HG02885 (cell line): ENCODE results near the gene KCNF1.

Source experiments
- ATAC-seq: cut with Tn5 transposase; IDR thresholded peaks from one replicate; pipeline ENCODE4 v1.9.1; 2021; ENCODE audit warnings: mild to moderate bottlenecking; ENCODE audit not compliant: unreplicated experiment, poor library complexity

The KCNF1 gene

DNA sequence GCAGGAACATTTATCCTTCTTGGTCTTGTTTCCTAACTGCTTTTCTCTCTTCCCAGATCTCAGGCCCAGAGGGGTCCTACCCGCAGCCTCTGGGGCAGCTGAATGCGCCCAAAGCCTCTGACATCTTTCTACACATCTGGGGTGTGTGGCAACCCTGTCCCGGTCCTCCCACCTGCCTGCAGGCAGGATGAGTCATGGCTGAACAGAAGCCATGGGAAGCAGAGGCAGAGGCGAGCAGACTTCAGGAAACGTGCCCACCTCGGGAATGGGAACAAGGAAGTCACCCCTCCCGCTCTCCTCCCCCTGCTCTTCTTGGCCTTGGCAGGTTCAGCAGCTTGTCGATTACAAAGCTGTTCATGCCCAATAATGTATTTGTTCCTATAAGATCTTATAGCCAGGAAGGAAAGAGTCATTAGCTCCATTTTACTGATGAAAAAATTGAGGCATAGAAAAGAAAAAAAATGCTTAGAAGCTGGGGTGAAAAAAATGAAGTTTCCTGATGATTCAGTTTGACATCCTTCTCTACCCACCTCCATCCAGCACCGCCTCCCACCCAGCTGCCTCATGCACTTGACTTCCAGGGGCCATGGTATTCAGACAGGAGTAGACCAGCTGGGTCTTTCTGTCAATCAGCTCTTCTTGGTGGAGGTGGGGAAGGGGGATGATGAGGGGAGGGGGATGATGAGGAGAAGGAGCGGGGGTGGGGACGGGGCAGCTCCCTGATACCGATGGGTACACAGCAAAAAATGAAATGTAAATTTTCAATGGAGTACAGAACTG is 10.4 kb upstream of the KCNF1 start:
- no peak for ATAC-seq

DNA sequence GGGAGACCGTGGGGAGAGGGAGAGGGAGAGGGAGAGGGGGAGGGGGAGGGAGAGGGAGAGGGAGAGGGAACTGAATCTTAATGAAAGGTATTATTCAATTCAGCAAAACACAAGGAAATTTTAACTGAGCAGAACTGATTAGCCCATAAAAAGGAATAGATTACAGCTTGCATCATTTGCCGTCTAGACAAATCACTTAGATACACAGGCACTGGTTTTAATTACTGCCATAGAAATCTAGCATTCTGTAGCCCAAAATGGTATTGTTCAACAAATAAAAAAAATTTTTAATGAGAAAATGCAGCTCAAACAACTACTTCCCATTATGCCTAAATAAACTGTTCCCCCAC is 7.9 kb upstream of the KCNF1 start:
- no peak for ATAC-seq

DNA sequence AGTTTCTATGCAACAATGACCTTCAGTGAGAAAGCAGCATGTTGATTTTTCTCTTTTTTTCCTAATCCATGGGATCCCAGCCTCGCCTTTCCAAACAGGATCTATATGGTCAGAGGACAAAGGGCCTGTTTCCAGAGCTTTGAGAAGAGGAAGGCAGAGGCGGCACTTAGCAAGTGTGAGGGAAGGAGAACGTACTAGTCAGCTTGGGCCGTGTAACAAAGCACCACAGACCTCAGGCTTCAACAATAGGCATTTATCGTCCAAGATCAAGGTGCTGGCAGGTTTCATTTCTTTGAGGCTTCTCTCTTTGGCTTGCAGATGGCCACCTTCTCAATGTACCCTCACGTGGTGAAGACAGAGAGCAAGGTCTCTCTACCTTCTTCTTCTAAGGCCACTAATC is 7.3 kb upstream of the KCNF1 start:
- no peak for ATAC-seq

DNA sequence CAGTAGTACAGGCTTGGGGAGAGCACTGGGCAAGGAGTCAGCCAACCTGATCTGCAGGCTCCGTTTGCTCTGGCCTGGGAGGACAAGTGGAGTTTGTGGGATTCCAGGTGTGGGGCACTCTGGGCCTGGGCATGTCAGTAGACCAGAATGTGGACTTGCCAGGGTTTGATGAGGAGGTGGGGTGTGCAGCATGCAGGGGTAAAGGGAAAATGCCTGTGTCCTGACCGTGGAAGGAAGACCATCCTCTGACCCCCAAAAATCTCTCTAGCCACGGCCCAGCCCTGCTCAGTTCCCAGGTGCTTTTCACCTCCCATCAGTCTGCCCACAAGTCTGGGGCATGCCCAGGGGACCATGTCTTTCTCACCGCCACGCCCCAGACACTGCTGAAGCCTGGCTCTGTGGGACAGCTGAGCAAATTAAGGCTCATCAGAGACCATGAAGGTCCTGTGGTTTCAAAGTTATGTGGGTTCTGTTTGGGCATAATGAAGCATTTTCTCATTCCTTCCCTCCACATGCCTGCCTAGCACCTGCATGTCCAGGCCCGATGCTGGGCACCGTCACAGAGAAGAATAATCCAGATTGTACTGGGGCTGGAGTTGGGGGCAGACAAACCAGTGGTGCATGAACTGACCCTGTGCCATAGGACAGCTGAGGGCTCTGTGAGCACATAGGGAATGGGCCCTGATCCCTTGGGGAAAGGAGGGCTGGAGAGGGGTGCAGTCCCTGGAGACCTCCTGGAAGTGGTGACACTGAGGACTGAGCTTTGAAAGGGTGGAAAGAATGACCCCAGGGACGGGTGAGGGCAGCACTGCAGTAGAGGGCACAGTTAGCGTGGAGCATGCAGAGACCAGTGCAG is 6.5 kb upstream of the KCNF1 start:
- ATAC-seq, result no peak

DNA sequence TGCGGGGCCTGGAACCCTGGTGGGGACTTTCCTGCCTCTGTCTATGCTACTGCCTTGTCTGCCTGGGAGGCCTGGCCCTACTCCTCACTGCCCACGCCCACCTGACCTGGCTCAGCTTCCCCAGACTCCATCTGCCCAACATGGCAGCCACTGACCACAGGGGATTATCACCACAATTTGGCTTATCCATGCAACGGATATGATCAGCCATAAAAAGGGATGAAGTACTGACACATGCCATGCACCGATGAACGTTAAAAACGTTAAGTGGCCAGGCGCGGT is 5.9 kb upstream of the KCNF1 start:
- ATAC-seq, result no peak

DNA sequence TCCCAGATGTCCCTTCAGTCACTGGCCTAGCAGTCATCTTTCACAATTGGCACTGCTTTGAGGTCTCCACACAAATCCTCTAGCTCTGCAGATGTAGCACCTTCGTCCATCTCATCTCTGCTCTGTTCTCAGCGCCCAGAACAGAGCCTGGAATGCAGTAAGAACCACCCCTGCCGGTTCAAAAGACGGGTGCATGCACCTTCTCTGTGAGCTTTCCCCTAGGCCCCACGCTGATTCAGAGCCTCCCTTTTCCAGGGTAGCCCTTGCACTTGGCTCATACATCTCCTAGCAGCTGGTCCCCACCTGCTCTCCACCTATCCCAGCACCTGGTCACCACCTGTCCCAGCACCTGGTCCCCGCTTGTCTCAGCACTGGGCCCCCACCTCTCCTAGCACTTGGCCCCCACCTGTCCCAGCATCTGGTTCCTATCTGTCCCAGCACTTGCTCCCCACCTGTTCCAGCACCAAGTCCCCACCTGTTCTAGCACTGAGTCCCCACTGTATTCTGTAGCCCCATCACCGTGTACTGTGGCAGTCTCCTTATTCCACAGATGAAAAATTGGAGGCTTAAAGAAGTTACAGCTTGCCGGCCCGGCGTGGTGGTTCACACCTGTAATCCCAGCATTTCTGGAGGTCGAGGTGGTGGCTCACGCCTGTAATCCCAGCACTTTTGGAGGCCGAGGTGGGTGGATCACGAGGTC is 4.7 kb upstream of the KCNF1 start:
- no peak for ATAC-seq

DNA sequence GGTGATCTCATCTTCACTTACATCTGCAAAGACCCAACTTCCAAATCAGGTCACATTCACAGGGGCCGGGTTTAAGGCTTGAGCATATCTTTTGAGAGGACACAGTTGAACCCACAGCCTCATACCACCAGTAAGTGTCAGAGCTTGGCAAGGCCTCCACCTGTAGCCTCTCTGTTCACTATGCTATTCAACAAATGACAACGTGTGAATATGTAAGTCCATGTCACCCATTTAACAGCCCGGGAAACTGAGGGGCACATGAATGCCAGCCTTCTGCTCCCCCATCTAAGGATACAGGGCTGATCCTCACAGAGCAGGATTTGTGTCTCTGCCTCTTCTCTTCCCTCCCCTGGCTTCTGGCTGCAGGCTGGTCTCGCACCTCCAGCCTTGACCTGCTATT is 3.5 kb upstream of the KCNF1 start:
- no peak for ATAC-seq

DNA sequence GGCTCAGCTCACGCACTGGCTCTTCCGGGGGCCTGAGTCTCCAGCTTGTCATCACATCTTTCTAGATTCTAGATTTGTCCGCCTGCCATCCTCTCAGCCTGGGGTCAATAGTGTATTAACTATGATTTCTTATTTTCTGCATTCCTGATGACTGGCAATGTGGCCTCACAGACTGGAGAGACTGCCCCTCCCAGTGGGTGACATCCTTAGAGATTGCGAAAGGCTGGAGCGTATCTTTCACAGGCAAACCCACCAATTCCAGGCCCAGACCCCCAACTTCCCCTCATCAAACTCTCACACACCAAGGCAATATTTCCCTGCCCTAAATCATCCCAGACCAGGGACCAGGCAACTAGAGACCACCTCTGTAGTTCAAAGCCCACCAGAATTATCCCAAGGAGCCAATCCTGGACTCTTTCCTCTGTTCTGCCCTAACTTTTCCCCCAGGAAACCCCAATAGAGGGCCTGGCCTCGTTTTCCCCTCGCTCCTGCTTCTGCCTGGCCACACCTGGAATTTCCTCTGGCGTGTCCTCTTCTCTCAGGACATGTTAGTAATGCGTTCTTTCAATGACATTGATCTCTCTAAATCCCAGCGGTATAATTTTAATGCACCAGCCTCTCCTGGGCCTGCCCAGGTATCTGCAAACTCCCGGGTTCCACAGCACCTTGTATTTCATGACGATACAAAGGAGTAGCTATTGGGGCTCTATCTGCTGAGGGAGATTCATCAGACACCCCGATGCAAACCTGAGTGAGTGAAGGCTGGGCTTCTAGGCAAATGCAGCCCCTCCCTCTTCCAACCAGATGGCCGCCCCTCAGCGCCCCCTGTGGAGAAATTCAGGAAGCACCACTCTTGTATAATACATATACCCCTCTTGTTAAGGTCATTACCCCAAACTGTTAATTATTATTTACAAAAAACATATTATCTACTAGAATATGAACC is 2.4 kb upstream of the KCNF1 start:
- no peak for ATAC-seq

DNA sequence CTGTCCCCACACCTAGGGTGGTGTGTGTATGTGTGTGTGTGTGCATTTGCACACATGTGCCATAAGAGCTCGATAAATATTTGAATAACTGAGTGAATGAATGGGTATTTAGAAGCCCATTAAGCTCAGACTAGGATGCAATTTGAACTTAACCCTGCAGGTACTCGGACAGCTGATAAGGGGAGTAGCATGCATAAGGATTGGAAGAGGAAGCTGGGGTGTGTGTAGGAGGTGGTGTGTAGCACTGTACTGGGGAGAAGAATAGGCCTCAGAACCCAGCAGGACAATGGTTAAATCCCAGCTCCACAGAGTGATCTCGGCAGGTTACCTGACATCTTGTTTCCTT is 1.8 kb upstream of the KCNF1 start:
- ATAC-seq, result no peak

DNA sequence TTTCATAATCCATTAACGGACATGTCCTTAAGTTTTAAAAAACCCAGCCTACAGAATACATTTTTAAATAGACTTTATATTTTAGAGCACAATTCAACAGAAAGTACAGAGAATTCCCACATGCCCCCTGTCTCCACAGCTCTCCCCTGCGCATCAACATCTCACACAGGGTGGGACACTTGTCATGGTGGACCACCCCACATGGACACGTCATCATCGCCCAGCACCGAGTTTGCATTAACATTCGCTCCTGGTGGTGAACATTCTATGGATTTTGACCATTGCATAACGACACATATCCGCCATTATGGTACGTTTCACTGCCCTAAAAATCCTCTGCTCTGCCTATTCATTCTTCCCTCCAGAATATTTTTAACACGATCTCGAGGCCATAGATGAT is 1.1 kb upstream of the KCNF1 start:
- no peak for ATAC-seq

DNA sequence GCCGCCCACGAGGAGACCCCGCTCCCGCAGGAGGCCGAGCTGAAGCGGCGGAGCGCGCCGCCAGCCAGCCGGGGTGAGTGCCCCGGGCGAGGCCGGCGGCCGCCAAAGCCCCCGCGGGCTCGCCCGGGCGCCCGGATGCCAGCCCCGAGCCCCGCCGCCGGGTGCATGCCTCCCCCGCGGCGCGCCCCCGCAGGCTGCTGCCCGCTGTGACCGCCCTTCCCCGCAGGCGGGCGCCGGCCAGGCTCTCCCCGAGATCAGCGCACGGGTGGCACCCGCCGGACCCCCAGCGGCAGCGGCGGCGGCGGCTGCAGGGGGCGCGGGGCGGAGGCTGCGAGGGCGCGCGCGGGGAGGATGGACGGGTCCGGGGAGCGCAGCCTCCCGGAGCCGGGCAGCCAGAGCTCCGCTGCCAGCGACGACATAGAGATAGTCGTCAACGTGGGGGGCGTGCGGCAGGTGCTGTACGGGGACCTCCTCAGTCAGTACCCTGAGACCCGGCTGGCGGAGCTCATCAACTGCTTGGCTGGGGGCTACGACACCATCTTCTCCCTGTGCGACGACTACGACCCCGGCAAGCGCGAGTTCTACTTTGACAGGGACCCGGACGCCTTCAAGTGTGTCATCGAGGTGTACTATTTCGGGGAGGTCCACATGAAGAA is 470 bp downstream of the KCNF1 start:
- no peak for ATAC-seq

DNA sequence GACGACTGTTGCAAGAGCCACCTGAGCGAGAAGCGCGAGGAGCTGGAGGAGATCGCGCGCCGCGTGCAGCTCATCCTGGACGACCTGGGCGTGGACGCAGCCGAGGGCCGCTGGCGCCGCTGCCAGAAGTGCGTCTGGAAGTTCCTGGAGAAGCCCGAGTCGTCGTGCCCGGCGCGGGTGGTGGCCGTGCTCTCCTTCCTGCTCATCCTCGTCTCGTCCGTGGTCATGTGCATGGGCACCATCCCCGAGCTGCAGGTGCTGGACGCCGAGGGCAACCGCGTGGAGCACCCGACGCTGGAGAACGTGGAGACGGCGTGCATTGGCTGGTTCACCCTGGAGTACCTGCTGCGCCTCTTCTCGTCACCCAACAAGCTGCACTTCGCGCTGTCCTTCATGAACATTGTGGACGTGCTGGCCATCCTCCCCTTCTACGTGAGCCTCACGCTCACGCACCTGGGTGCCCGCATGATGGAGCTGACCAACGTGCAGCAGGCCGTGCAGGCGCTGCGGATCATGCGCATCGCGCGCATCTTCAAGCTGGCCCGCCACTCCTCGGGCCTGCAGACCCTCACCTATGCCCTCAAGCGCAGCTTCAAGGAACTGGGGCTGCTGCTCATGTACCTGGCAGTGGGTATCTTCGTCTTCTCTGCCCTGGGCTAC is 1.2 kb downstream of the KCNF1 start:
- no peak for ATAC-seq

DNA sequence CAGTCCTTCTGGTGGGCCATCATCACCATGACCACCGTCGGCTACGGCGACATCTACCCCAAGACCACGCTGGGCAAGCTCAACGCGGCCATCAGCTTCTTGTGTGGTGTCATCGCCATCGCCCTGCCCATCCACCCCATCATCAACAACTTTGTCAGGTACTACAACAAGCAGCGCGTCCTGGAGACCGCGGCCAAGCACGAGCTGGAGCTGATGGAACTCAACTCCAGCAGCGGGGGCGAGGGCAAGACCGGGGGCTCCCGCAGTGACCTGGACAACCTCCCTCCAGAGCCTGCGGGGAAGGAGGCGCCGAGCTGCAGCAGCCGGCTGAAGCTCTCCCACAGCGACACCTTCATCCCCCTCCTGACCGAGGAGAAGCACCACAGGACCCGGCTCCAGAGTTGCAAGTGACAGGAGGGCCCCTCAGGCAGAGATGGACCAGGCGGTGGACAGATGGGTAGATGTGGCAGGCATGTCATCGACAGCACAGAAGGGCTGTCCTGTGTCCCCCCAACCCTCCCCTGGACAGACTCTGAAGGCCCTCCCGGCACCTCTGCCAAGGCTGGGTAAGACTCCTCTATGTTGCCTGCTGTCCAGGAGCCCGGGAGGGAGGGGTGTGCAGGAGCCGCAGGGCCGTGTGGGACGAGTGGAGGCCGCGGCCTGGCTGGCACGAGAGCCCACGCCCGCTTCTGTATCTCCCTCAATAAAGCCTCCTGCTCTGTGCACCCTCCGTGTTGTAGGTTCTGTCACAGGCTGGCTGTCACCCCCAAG is 2.0 kb downstream of the KCNF1 start:
- no peak for ATAC-seq

DNA sequence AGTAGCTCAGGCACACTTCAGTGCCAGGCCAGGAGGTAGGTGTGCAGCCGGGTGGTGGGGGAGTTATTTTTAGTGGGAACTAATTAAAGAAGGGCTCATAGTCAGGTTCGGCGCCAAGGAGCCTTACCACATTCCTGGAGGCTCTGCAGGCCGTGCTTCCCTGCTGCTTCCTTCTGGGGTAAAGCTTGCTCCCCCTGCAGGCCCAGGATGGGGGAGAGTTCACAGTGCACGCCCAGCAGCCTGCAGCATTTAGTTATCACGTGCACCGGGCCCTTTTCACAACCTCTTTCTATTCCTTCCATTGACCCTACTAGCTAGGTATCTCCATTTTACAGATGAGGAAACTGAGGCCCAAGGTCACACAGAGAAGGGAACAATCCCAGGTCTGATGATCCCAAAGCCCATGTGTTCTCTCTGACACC is 2.5 kb downstream of the KCNF1 start:
- no peak for ATAC-seq

DNA sequence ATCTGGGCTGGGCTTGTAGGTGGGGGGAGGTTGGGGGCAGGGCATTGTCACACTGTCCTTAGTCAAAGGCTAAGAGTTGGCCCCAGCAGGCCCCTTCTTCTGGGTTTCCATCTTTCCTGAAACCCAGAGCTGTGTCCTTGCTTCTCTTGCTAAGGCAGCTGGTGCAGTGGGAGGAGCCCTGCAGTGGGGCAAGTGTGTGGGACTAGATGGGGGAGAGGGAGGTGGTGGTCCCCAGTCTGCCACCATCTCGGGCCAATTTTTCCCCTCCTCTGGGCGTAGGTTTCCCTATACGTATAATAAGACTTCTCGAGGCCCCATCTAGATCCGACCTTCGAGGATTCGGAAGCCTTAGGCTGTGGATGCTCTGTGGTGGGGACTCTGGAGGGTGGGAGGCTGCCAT is 3.5 kb downstream of the KCNF1 start:
- ATAC-seq, result no peak

DNA sequence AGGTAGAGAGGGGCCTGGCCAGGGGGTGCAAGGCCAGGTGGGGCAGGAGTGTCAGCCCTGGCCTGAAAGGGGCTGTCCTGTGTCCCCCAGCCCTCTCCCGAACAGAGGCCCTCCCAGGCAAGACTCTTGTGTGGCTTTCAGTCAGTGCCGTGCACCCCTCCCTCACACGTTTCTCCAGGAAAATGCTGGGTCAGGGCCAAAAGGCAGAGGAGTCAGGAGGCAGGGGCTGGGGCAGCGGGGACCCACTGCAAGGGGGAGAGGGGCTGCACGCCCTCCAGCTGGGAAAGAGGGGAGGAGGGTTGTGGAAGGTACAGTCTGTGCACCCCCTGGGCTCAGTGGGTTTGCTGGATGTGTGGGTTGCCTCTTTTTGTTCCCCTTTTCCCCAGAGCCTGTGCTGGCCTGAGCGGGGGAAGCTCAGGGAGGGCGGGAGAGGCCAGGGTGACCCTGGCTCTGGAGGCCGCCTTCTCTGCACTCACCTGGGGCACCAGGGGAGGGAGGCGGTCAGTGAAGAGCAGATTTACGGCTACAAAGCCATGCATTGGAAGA is 4.1 kb downstream of the KCNF1 start:
- no peak for ATAC-seq

DNA sequence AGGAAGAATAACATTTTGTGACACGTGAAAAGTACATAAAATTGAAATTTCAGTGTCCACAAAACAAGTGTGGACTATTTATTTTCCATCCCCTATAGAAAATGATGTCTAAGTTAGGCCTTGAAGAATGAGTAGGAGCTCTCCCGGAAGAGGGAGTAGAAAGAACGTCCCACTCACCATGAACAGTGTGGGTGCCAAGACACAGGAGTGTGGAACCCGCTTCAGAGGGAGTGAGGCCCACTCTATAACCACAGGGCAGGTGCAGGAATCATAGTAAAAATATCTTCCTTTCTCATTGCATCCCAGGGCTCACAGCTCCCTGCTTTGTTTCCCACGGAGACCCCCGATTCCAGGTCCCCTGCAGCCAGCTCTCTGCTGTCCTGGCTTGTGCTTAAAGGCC is 5.2 kb downstream of the KCNF1 start:
- ATAC-seq, result no peak

DNA sequence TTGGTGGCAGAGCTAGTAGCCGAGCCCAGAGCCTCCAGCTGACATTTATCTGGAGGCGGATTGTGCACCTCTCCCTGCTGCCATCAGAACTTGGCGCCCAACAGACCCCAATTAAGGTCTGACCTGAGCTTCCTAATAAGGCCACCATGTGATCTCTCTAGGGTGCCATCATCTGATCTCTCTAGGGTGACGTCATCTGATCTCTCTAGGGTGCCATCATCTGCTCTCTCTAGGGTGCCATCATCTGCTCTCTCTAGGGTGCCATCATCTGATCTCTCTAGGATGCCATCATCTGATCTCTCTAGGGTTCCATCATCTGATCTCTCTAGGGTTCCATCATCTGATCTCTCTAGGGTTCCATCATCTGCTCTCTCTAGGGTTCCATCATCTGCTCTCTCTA is 6.2 kb downstream of the KCNF1 start:
- ATAC-seq, result no peak
